ENCODE results near the gene DNMT1. TPM values are rescaled to one million over a fixed set of nuclear protein-coding genes. Genes with fewer than 3 reads are reported as not detected.

The DNMT1 gene
- total RNA-seq, 1 donor from 2014 or later: 150 TPM

DNA sequence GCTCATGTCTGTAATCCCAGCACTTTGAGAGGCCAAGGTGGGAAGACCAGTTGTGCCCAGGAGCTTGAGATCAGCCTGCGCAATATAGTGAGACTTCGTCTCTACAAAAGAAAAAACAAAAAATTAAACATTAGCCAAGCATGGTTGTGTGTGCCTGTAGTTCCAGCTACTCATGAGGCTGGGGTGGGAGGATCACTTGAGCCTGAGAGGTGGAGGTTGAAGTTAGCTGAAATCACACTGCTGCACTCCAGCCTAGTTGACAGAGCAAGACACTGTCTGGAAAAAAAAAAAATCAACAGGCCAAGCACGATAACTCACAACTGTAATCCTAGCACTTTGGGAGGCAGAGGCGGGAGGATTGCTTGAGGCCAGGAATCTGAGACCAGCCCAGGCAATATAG lies 40.2 kb upstream of the DNMT1 start:
- no peaks in the 10 kb centered on the region for H3K9me3 Mint-ChIP-seq (ENCODE audit: low read depth)
- TF ChIP-seq, protein P1, sequence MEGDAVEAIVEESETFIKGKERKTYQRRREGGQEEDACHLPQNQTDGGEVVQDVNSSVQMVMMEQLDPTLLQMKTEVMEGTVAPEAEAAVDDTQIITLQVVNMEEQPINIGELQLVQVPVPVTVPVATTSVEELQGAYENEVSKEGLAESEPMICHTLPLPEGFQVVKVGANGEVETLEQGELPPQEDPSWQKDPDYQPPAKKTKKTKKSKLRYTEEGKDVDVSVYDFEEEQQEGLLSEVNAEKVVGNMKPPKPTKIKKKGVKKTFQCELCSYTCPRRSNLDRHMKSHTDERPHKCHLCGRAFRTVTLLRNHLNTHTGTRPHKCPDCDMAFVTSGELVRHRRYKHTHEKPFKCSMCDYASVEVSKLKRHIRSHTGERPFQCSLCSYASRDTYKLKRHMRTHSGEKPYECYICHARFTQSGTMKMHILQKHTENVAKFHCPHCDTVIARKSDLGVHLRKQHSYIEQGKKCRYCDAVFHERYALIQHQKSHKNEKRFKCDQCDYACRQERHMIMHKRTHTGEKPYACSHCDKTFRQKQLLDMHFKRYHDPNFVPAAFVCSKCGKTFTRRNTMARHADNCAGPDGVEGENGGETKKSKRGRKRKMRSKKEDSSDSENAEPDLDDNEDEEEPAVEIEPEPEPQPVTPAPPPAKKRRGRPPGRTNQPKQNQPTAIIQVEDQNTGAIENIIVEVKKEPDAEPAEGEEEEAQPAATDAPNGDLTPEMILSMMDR (IDR thresholded peaks at IDR 0.05; ENCODE audit: unreplicated experiment): no peak
- H3K27me3 Mint-ChIP-seq: no peaks in the 10 kb centered on the region
- H3K4me3 Mint-ChIP-seq (ENCODE audit: low read depth): no peak overlapping the region
- peaks cover 2% of the 10 kb centered on the region for H3K4me1 Mint-ChIP-seq (ENCODE audit: low read depth)
- H3K27ac Mint-ChIP-seq: peak overlapping the region; percentile 67
- DNase-seq (ENCODE audit: low spot score, unreplicated experiment): no peak
- H3K36me3 Mint-ChIP-seq (ENCODE audit: insufficient read depth): no peaks in the 10 kb centered on the region

DNA sequence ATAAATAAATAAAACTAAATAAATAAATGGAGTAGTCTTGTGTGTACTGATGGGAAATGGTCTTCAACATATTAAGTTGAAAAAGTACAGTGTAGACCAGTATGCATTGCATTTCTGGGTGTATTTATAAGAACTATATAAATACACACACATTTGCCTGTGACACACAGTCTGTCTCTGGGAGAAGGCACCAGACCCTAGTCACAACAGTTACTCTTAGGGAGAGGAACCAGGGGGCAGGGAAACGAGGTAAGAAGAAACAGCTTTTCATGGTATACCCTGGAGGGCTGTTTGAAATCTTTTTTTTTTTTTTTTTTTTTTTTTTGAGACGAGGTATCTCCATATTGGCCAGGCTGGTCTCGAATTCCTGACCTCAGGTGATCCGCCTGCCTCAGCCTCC lies 39.2 kb upstream of the DNMT1 start:
- peaks cover 7% of the 10 kb centered on the region for H3K4me1 Mint-ChIP-seq (ENCODE audit: low read depth)
- no peaks in the 10 kb centered on the region for H3K36me3 Mint-ChIP-seq (ENCODE audit: insufficient read depth)
- TF ChIP-seq, protein P1 (IDR thresholded peaks at IDR 0.05; ENCODE audit: unreplicated experiment): no peak
- no peaks in the 10 kb centered on the region for H3K9me3 Mint-ChIP-seq (ENCODE audit: low read depth)
- H3K27ac Mint-ChIP-seq: no peak overlapping the region
- no peaks in the 10 kb centered on the region for H3K27me3 Mint-ChIP-seq
- no peak overlapping the region for H3K4me3 Mint-ChIP-seq (ENCODE audit: low read depth)
- no peak for DNase-seq (ENCODE audit: low spot score, unreplicated experiment)

DNA sequence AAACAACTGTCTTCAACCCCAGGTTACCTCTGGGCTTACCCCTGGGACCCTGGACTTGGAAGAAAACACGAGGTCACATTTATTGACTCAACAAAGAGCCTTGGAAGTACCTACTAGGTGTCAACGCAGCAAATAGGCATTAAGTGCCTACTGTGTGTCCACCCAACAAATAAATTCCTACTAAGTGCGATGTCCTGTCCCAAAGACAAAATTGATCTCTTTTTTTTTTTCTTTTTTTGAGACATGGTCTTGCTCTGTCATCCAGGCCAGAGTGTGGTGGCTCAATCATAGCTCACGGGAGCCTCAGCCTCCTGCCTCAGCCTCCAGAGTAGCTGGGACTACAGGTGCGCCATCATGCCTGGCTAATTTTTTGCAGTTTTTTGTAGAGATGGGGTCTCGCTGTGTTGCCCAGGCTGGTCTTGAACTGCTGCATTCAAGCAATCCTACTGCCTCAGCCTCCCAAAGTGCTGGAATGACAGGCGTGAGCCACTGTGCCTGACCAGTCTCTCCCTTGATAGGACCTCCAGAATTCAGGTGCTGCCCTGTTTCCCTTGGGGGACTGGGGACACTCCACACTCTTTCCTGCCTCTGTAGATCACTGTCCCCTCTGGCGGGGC lies 37.0 kb upstream of the DNMT1 start:
- Mint-ChIP-seq H3K9me3 (ENCODE audit: low read depth) (no peaks in the 10 kb centered on the region), H3K27me3 (no peaks in the 10 kb centered on the region), H3K27ac (peak overlapping the region; percentile 94), H3K36me3 (ENCODE audit: insufficient read depth) (no peaks in the 10 kb centered on the region), H3K4me3 (ENCODE audit: low read depth) (peak overlapping the region; percentile 80), H3K4me1 (ENCODE audit: low read depth) (peaks cover 5% of the 10 kb centered on the region)
- DNase-seq (ENCODE audit: low spot score, unreplicated experiment): no peak
- TF ChIP-seq, protein P1 (IDR thresholded peaks at IDR 0.05; ENCODE audit: unreplicated experiment): no peak

DNA sequence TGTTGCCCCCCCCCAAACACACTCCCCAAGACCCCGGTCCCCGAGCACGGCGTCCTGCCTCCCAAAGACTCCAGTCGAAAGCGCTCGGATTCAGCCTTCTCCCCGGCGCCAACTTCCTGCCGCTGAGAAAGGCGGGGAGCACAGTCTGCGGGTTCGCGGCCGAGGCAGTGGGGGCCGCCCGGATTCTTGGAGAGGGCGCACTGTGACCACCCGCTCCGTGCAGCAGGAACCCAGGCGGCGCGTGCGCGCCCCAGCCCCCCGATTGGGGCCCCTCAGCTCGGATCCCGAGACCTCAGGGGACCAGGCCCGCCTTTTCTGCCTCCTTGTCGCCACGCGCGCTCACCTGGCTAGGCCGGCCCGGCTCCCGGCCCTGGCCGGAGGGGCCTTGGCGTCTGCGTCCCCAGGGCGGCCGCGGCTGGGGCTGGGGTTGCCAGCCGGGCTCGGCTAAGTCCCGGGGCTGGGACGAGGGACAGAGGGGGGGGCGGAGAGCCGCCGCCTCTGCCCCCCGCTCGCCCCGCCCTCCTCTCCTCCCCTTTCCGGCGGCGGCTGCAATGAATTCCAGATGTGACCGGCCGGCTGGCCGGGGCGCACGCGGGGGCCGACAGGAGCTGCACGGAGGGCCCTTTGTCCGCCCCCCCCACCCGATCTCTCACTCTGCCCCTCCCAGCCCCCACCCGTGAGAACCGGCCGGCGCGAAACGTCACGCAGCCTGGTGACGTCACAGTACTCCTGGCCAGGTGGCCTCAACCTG lies 36.3 kb upstream of the DNMT1 start, which contains the start of gene S1PR2:
TSS of gene S1PR2 (minus strand) at position 471 of the 751 bp plus-strand sequence. CDS start 6,426 bp downstream, outside the sequence.
- Mint-ChIP-seq H3K9me3 (ENCODE audit: low read depth) (no peaks in the 10 kb centered on the region), H3K4me1 (ENCODE audit: low read depth) (peaks cover 5% of the 10 kb centered on the region), H3K36me3 (ENCODE audit: insufficient read depth) (no peaks in the 10 kb centered on the region), H3K27ac (peak within 1 kb of the TSS; percentile 95), H3K27me3 (no peaks in the 10 kb centered on the region), H3K4me3 (ENCODE audit: low read depth) (peak within 1 kb of the TSS; percentile 80)
- DNase-seq (ENCODE audit: low spot score, unreplicated experiment): peak; percentile 89
- TF ChIP-seq, protein P1 (IDR thresholded peaks at IDR 0.05; ENCODE audit: unreplicated experiment): no peak

DNA sequence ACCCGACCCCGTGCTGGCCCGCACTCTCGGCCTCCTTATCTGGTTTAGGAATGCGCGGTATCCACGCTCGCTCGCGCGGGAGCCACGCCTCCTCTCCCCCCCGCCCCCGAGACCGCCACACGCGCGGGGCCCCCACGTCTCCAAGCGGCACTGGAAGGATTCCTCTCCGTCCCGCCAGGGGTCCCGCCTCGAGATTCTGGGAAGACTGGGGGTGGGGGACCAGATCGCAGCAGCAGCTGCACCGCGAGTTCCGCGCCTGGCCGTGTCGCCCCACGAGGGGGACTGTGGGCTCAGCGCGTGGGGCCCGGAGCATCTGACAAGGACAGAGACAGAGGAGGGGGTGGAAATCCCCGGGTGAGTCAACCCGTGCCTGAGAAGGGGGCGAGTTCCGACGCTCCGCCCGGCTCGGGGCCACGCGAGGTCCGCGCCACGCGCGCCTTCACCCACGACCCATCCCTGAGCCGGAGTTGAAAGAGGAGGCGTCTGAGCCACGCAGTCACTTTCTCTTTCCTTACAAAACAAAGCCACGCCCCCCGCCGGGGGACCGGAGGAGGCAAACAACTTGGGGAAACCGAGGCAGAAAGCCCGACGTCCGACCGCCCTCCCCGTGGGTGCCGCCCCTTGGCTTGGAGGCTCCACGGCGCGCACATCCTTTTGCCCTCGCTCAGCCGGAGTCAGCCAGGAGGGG lies 35.6 kb upstream of the DNMT1 start:
- no peaks in the 10 kb centered on the region for H3K36me3 Mint-ChIP-seq (ENCODE audit: insufficient read depth)
- H3K9me3 Mint-ChIP-seq (ENCODE audit: low read depth): no peaks in the 10 kb centered on the region
- peak overlapping the region; percentile 80 for H3K4me3 Mint-ChIP-seq (ENCODE audit: low read depth)
- TF ChIP-seq, protein P1 (IDR thresholded peaks at IDR 0.05; ENCODE audit: unreplicated experiment): peak; percentile 7
- peak; percentile 63 for DNase-seq (ENCODE audit: low spot score, unreplicated experiment)
- peak overlapping the region; percentile 95 for H3K27ac Mint-ChIP-seq
- peaks cover 5% of the 10 kb centered on the region for H3K4me1 Mint-ChIP-seq (ENCODE audit: low read depth)
- H3K27me3 Mint-ChIP-seq: no peaks in the 10 kb centered on the region
